Glomerular endothelial cell (primary cell): Measurements from ENCODE around the gene OR4F29. TPM values are rescaled to one million over a fixed set of nuclear protein-coding genes. Genes with fewer than 3 reads are reported as not detected.
"Not testable (repeated sequence)": the region's sequence is repeated elsewhere in the genome, so short reads cannot be mapped to it uniquely, and the experiment has no call there.

Source experiments
- DNase-seq: peaks from one replicate; pipeline ENCODE4 v3.0.0-alpha.2; 2011; ENCODE audit warnings: low read depth, low spot score; ENCODE audit errors: extremely low read depth
- total RNA-seq: library from RNA; depleted of rRNA; stranded (reverse); fragments of >200 nt; gene quantifications from 2 replicates; pipeline ENCODE4 v1.2.3, GENCODE V29; 2015

Gene OR4F29, protein sequence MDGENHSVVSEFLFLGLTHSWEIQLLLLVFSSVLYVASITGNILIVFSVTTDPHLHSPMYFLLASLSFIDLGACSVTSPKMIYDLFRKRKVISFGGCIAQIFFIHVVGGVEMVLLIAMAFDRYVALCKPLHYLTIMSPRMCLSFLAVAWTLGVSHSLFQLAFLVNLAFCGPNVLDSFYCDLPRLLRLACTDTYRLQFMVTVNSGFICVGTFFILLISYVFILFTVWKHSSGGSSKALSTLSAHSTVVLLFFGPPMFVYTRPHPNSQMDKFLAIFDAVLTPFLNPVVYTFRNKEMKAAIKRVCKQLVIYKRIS
- not detected in 2 replicates for total RNA-seq

- not testable (repeated sequence) for DNase-seq
Observed at GRCh38 chr1:451578-451977, at the start of gene OR4F29. OR4F29 (minus strand) TSS chr1:451678; CDS start chr1:451678, 0 bp downstream.

Other genes with a start within 250 kb of the OR4F29 start
- not detected in 2 replicates for gene OR4F16, start 235.0 kb upstream of the OR4F29 start, total RNA-seq